DND-41 (cell line): Measurements from ENCODE around the gene RGS5.
"Not testable (repeated sequence)": the region's sequence is repeated elsewhere in the genome, so short reads cannot be mapped to it uniquely, and the experiment has no call there.

Experiments
- ATAC-seq: fragments of 200-7000 bp; cut with Tn5 transposase; 3 replicates; pipeline ENCODE4 v1.9.1; 2021; ENCODE audit warnings: low read depth; ENCODE audit not compliant: insufficient read depth
- DNase-seq: peaks from one replicate; pipeline ENCODE4 v3.0.0-alpha.2; 2020
- H2AFZ ChIP-seq: 2 replicates; pipeline ENCODE4 v1.6.0; 2012; ENCODE audit warnings: low read depth, low read length
- H3K27ac ChIP-seq: 2 replicates; pipeline ENCODE4 v1.5.1; 2012; ENCODE audit warnings: low read length, inconsistent platforms
- H3K27me3 ChIP-seq: fragments of 200-600 bp; sonication (generic); 2 replicates; pipeline ENCODE4 v1.6.0; 2012; ENCODE audit warnings: low read length, mild to moderate bottlenecking, inconsistent platforms; ENCODE audit not compliant: insufficient read depth, poor library complexity
- H3K36me3 ChIP-seq: 2 replicates; pipeline ENCODE4 v1.5.1; 2012; ENCODE audit warnings: low read length, inconsistent platforms; ENCODE audit not compliant: insufficient read depth
- H3K4me1 ChIP-seq: 2 replicates; pipeline ENCODE4 v1.5.1; 2012; ENCODE audit warnings: mild to moderate bottlenecking, low read length; ENCODE audit not compliant: insufficient read depth
- H3K4me2 ChIP-seq: 2 replicates; pipeline ENCODE4 v1.6.0; 2012; ENCODE audit warnings: mild to moderate bottlenecking, moderate library complexity, low read length, inconsistent platforms; ENCODE audit not compliant: insufficient read depth
- H3K4me3 ChIP-seq, 2 experiments: fragments of 200-600 bp in 1 of 2; shearing (Covaris generic) in 1 of 2; 2 replicates each; pipeline ENCODE4 v1.5.1; 2012 to 2016; ENCODE audit warnings: inconsistent platforms in 2 of 2, low read length in 2 of 2, mild to moderate bottlenecking in 2 of 2, low read depth in 1 of 2, moderate library complexity in 1 of 2
- H3K79me2 ChIP-seq: 2 replicates; pipeline ENCODE4 v1.6.0; 2012; ENCODE audit warnings: low read length, inconsistent platforms; ENCODE audit not compliant: insufficient read depth
- H3K9ac ChIP-seq: 2 replicates; pipeline ENCODE4 v1.6.0; 2012; ENCODE audit warnings: low read depth, mild to moderate bottlenecking, inconsistent platforms, low read length, moderate library complexity
- H3K9me3 ChIP-seq: 2 replicates; pipeline ENCODE4 v1.5.1; 2012; ENCODE audit warnings: low read length, moderate library complexity, mild to moderate bottlenecking, inconsistent platforms; ENCODE audit not compliant: insufficient read depth, severe bottlenecking
- H4K20me1 ChIP-seq: 2 replicates; pipeline ENCODE4 v1.6.0; 2012; ENCODE audit warnings: low read length; ENCODE audit not compliant: insufficient read depth
- CTCF ChIP-seq: IDR thresholded peaks from 2 replicates; pipeline ENCODE4 v1.5.1; 2012; ENCODE audit warnings: borderline replicate concordance, low read length, moderate library complexity, mild to moderate bottlenecking; ENCODE audit not compliant: poor library complexity, severe bottlenecking; ENCODE audit errors: extremely low read depth
- EZH2 ChIP-seq: IDR thresholded peaks from 3 replicates; pipeline ENCODE4 v1.6.1; 2012; ENCODE audit warnings: borderline replicate concordance, low read depth, mild to moderate bottlenecking, moderate library complexity, low read length, inconsistent platforms; ENCODE audit not compliant: severe bottlenecking

Gene RGS5

GRCh38 chr1:163202833-163203451 is at the start of gene RGS5:
RGS5 (minus strand) TSS chr1:163202916; CDS start chr1:163202835, 81 bp downstream.
- Histone ChIP-seq H3K79me2 (no peaks in the 10 kb centered on the region), H3K4me2 (no peak within 1 kb of the TSS), H3K4me1 (no peaks in the 10 kb centered on the region), H3K27me3 (no peaks in the 10 kb centered on the region), H3K36me3 (no peaks in the 10 kb centered on the region), H2AFZ (no peak within 1 kb of the TSS), H3K9me3 (no peaks in the 10 kb centered on the region), H3K27ac (no peak within 1 kb of the TSS), H3K9ac (no peak within 1 kb of the TSS), H3K4me3 (no peak within 1 kb of the TSS), H4K20me1 (no peaks in the 10 kb centered on the region)
- DNase-seq (no peak), ATAC-seq (no peak)
- TF ChIP-seq EZH2 (no peak), CTCF (no peak)

- DNase-seq = no peak
- Histone ChIP-seq H3K9me3 (no peaks in the 10 kb centered on the region), H3K36me3 (no peaks in the 10 kb centered on the region), H2AFZ (no peak overlapping the region), H3K4me3 (no peak overlapping the region), H3K79me2 (no peaks in the 10 kb centered on the region), H3K27me3 (no peaks in the 10 kb centered on the region), H3K27ac (no peak overlapping the region), H3K4me1 (no peaks in the 10 kb centered on the region), H3K9ac (no peak overlapping the region), H3K4me2 (no peak overlapping the region), H4K20me1 (no peaks in the 10 kb centered on the region)
- TF ChIP-seq EZH2 = no peak
- no peak for ATAC-seq
Observed at GRCh38 chr1:163250382-163250974, 47.8 kb upstream of the RGS5 start.

GRCh38 chr1:163248064-163248463 is 45.3 kb upstream of the RGS5 start:
- H2AFZ ChIP-seq = no peak overlapping the region
- no peak overlapping the region for H3K4me3 ChIP-seq
- no peak overlapping the region for H3K27ac ChIP-seq
- H3K4me2 ChIP-seq = no peak overlapping the region
- H4K20me1 ChIP-seq = no peaks in the 10 kb centered on the region
- H3K79me2 ChIP-seq = no peaks in the 10 kb centered on the region
- DNase-seq = no peak
- no peaks in the 10 kb centered on the region for H3K9me3 ChIP-seq
- no peak for ATAC-seq
- TF ChIP-seq CTCF = no peak
- H3K27me3 ChIP-seq = no peaks in the 10 kb centered on the region
- H3K9ac ChIP-seq = no peak overlapping the region
- no peaks in the 10 kb centered on the region for H3K4me1 ChIP-seq
- H3K36me3 ChIP-seq = no peaks in the 10 kb centered on the region

- ATAC-seq, H3K36me3 ChIP-seq, H3K4me3 ChIP-seq, H4K20me1 ChIP-seq, H3K9ac ChIP-seq, H3K27me3 ChIP-seq, H3K79me2 ChIP-seq, DNase-seq, H3K9me3 ChIP-seq, H3K4me2 ChIP-seq, H2AFZ ChIP-seq, H3K27ac ChIP-seq, H3K4me1 ChIP-seq: not testable (repeated sequence)
Observed at GRCh38 chr1:163244648-163245047, 41.9 kb upstream of the RGS5 start.
